ENCODE results near the gene TRABD2B. TPM values are rescaled to one million over a fixed set of nuclear protein-coding genes. Genes with fewer than 3 reads are reported as not detected.

TRABD2B gene
- total and polyA plus RNA-seq, 2 of the 13 experiments (the other 11 are each of a cell fraction or from before 2014, with no cell fraction given): 0.04 TPM; not detected in 1

GRCh38 chr1:47919113-47919833 is 77.9 kb downstream of the TRABD2B start (continued):
- TF ChIP-seq ZNF512B (CRISPR knock-in tag; IDR thresholded peaks at IDR 0.05; ENCODE audit: borderline replicate concordance): no peak
- no peak for TF ChIP-seq PAF1 (CRISPR knock-in tag; IDR thresholded peaks at IDR 0.05)
- no peak for TF ChIP-seq SRSF4 (IDR thresholded peaks at IDR 0.05; ENCODE audit: low read depth, low read length, poor library complexity, severe bottlenecking)
- TF ChIP-seq LBX2 (CRISPR knock-in tag; IDR thresholded peaks at IDR 0.05; ENCODE audit: borderline replicate concordance): no peak
- peak; percentile 5; the same call in 1 of the 2 replicates for TF ChIP-seq ZNF691 (CRISPR knock-in tag; IDR thresholded peaks at IDR 0.05; ENCODE audit: borderline replicate concordance, low read depth)
- TF ChIP-seq ZNF530 (CRISPR knock-in tag; IDR thresholded peaks at IDR 0.05; ENCODE audit: low read depth): no peak
- no peak for TF ChIP-seq ZNF776 (CRISPR knock-in tag; IDR thresholded peaks at IDR 0.05)
- TF ChIP-seq SMAD1 (CRISPR knock-in tag; IDR thresholded peaks at IDR 0.05; ENCODE audit: borderline replicate concordance, low read depth): no peak
- TF ChIP-seq TFDP2 (CRISPR knock-in tag; IDR thresholded peaks at IDR 0.05): no peak
- no peak for TF ChIP-seq ZNF136 (CRISPR knock-in tag; IDR thresholded peaks at IDR 0.05; ENCODE audit: low read depth)
- TF ChIP-seq MBNL3 (CRISPR knock-in tag; conservative IDR thresholded peaks at IDR 0.05): no peak
- TF ChIP-seq TCF12 (IDR thresholded peaks at IDR 0.05): no peak
- 0 out of 2 replicates have a peak, but pooled peaks have one; percentile 33 for TF ChIP-seq TCF12 (CRISPR knock-in tag; IDR thresholded peaks at IDR 0.05)
- TF ChIP-seq ZSCAN22 (CRISPR knock-in tag; IDR thresholded peaks at IDR 0.05): no peak
- TF ChIP-seq IRF2 (CRISPR knock-in tag; IDR thresholded peaks at IDR 0.05): peak; percentile 16; the same call in 1 of the 2 replicates
- TF ChIP-seq NCOA1 (CRISPR knock-in tag; IDR thresholded peaks at IDR 0.05): no peak
- no peak for TF ChIP-seq KMT2B (CRISPR knock-in tag; IDR thresholded peaks at IDR 0.05)
- TF ChIP-seq ZNF598 (CRISPR knock-in tag; IDR thresholded peaks at IDR 0.05; ENCODE audit: borderline replicate concordance): no peak
- TF ChIP-seq ZBTB20 (CRISPR knock-in tag; IDR thresholded peaks at IDR 0.05; ENCODE audit: borderline replicate concordance, low read depth): no peak
- no peak for TF ChIP-seq PITX1 (CRISPR knock-in tag; IDR thresholded peaks at IDR 0.05)
- TF ChIP-seq ZNF672 (CRISPR knock-in tag; IDR thresholded peaks at IDR 0.05): no peak
- TF ChIP-seq ZNF337 (CRISPR knock-in tag; IDR thresholded peaks at IDR 0.05; ENCODE audit: borderline replicate concordance, low read depth): no peak
- no peak; the same call in 1 of the 2 replicates for TF ChIP-seq ZNF788 (CRISPR knock-in tag; IDR thresholded peaks at IDR 0.05; ENCODE audit: borderline replicate concordance)
- TF ChIP-seq TBX3 (IDR thresholded peaks at IDR 0.05; ENCODE audit: borderline replicate concordance): no peak
- no peak for TF ChIP-seq ZNF543 (CRISPR knock-in tag; IDR thresholded peaks at IDR 0.05)
